ENCODE measurements around the gene NFIB.

The NFIB gene

DNA sequence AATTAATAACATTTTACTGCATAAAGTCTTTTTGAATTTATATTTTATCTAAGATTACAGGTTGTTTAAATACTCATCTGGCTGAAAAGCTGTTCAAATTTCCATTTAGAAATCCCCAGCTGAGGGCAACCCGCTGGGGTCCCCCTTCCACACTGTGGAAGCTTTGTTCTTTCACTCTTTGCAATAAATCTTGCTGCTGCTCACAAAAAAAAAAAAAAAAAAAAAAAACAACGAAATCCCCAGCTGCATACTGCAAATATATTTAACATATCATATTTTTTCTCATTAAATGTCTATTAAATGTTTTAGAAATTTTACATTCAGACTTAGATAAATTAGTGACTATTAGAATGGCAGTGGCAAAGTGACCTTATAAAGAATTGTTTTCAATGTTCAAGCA is 172.2 kb downstream of the NFIB start:
- FAIRE-seq: no peak

DNA sequence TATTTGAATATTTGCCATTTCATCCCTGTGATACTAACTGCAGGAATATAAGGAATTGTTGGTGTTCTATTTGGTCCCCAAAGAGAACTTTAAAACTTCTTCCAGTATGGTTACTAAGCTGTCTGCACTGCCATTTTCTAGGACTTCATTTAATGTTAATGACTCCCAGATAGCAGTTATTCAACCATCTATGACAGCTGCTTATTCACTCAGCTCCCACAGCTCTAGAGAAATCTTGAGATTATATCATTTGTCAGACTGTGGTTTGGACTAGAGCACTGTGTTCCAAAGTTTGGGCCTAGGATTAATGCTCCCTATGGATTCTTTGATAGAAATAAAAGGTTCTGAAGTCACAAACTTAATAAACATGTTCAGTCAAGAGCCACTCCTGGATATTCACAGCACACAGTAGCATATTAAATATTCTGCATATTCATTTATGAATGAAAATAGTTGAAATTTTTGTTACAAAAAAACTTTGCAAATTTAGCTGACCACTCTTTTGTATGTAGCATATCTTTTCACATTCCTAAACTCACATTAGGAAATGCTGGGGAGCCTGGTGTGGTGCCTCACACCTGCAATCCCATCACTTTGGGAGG is 173.7 kb downstream of the NFIB start:
- no peak for FAIRE-seq

DNA sequence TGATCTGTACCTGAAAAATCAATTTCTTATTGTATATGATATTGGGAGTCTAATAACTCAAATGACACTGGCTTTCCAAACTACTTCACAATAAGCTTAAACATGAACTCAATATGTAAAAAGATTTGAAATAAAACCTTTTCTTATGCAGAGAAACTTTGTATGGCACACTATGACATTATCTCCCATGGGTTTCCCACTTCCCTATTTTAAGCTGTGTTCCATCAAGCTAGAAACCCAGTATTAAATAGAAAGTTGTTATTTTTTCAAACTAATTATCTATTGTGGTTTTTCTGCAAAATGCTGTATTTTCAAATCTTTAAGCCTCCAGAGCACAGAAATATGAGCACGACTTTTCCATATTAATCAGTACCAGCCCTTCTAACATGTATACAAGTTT is 174.7 kb downstream of the NFIB start:
- no peak for FAIRE-seq

DNA sequence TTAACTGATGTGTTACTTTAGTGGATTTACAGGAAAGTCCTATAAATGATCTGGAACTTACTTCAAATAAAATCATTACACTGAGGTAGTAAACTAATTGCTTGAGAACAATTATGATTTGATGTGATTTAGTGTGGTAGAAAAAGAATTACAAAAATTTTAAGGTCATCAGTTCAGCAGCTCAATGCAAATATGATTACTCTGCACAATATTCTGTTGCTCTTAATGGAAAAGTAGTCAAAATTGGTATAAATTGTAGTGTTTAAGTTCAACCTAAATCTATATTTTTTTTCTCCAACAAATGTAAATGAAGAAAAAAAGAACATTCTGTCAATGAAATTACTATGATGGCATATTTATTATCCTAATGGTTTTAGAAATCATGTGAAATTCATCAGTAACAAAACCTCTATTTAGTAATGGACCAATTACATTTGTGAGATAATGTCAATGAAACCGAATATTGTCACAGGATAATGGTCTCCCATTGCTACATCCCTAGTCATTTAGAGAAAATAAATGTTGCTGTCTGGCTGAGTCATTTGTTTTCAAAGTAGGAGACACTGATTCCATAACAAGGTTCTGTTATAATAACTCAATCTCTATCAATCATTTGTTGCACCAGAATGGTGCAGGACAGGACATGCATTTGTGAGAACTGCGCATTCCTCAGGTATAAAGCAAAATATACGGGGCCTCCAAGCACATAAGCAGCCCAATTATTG is 177.1 kb downstream of the NFIB start:
- no peak for FAIRE-seq

DNA sequence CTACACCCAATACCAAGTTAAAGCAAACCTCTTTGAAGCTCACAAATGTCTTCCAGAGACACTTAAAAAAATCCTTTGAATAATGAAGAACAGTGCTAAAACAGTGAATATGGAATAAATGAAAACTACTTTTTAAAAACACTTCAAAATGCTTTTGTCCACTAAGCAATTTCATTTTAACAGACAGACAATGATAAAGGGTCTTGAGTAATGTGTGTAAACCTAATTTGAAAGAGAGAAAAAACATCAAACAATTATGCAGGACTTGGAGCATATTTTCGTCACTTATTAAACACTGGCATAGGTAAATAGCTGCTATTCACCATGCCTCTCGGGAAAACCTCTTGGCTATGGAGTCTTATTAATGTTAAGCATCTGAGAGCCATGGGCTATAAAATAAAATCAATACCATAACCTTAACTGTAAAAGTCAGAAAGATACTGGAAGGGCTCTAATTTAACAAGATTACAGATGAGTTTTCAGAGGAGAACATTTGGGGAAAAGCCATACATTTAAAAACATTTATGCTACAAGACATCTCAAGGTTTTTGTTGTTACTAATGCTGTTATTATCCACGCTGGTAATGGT is 177.8 kb downstream of the NFIB start:
- no peak for FAIRE-seq

DNA sequence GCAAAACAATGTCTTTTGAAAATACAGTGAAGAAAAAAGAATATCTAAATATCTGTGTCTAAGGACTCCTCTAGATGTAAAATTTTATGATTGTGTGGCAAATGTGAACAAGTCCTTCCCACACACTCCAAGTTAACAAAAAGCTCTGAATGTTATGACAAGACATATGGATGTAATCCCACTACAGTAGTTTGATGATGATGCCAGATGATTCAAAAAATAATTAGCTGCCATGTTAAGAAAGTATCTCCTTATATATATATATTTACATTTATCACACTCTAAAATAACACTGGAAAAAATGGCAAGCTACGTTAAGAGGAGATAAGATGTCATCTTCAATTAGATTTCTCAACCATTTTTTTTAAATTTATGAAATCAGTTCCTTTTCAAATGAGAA is 178.5 kb downstream of the NFIB start:
- FAIRE-seq: no peak

DNA sequence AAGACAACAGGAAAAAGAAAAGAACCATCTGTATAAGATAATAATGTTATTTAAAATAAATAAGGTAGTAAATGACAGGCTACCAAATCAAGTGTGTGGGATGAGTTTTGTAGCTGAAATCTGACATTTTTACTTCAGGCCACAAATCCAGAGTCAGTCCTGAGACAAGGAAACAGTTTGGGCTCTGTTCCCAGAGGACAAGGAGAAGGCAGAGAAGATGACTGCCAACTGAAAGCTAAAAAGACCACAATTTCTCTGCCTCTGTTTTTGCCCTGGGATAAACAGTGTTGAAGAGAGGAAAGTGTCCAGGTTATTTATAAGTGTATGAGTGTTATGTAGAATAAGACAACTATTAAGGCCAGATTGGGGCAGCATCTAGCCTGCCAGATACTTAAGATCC is 180.5 kb downstream of the NFIB start:
- no peak for FAIRE-seq

DNA sequence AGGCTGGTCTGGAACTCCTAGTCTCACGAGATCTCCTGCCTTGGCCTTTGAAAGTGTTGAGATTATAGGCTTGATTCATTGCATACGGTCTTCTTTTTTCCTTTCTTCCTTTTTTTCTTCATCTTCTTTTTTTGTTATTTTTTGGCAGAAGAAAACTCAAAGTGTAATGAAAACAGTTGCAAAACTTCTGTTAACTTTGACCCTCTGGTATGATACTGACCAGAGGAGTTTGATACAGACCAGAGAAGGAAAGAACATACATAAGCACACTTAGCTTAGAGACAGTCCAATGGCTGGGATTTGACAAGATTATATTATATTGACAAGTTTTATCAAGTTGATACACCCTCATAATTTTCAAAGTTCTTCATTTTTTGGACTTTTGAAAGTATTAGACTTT is 181.2 kb downstream of the NFIB start:
- FAIRE-seq: no peak

DNA sequence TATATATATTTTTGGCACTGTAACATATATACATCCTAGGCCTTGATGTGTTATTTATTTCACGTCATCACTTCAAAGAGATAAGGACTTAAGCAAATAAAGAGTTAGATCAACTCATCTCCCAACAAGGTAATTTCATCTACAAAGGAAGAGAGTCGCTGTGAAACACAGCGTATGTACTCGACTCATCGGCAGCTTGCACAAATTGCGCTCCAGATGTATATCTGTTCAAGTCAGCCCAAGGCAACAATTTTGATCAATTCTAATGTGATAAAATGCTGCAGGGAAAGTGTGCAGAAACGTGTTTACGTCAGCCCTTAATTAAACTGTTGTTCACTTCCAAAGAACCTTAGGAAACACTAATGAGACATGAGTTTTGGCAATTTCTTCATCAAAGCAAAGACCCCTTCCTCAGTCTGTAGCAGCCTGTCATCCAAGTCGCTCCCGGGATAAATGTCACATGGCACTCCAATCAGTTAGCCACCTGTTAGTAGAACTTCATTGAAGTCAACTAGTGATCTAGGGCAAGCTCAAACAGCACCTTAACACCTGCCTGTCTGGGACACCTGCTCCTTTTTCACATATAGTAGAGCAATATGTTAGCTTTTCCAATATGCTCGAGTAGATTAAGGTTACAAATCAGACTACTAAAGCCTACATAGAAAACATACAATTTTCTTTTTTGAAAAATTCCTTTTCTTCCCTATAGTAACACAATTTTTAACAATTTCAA is 182.4 kb downstream of the NFIB start:
- no peak for FAIRE-seq

DNA sequence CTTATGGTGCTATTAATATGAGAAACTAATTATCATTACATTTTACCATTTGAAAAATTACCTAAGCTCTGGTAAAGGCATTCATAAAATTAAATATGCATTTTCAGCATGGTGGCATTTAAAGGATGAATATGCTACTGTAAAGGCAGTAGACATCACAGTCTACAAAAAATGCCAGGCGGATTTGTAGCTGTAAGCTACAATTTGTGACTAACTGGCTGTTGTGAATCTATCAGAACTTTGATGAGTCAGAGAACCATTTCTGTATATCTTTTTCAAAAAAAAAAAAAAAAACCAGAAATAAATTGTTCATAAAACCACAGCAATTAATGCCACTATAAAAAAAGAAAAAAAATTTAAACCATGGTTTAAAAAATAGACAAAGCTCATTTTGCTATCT is 186.3 kb downstream of the NFIB start:
- FAIRE-seq: no peak

DNA sequence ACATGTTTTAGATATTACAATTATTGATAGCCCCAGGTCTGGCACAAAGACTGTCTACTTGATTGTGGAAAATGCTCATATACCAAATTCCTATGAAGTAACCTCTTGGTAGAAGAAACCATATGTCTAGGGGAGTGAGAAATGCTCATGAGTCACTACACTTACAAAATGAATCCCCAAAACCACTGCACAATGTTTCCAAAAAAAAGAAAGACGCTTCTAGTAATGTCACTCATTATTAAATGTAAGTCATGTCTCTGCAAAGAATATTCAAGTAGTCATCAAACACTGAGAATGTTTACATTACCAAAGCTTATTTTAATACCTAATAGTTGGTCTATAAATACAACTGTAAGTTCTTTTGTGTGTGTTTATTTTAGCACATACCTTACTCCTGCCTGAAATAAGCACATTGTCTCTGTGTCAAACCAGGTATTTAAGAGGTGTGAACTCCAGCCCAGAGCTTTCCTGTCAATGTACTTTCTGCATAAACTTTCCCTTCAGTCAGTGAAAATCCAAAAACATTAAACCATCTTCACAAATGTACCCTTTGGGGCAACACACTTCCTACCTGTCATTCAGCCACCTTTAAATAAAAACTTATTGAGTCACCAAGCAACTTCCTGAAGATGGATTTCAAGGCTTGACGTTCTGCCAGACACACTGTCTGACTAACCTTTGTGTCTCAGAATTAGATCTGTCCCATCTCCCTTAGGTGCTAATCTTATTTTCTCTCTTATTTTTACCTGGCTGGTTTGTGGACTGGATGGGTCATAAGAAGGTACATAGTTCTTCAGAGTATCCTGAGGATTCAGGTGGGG is 194.0 kb downstream of the NFIB start:
- FAIRE-seq: no peak

DNA sequence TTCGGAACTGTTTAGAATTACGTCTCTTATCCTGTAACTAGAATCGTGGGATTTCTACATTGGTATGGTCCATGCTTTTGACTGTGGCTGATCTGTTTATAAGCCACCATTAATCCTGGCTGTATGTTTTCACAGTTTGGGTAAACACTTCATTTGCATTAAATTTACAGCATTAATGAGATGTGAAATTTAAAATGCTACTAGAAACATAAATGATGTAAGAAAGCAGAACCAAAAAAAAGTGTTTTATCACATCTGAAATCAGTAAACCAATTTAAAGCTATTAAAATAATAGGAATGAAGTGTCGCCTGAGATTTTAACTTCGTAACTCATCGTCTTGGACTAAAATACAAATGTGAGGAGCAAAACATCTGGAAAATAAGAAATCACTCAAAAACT is 201.7 kb downstream of the NFIB start:
- no peak for FAIRE-seq

DNA sequence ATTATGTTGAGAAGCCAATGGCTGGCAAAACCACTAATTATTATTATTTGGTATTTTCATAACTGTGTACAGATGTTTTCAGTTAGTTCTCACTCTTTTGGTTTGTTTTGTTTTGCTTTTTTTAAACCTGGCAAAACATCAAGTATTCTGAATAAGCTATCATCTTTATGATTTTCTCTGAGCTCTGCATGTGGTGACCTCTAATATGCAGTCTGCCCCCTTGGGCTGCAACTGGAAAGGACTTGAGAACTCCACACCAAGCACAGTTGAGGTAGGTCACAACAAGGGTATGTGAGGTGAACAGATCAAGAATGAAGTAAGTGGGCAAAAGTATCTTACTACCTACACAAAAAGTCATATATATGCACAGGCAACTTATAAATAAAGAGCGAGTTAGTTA is 202.2 kb downstream of the NFIB start:
- FAIRE-seq: no peak

DNA sequence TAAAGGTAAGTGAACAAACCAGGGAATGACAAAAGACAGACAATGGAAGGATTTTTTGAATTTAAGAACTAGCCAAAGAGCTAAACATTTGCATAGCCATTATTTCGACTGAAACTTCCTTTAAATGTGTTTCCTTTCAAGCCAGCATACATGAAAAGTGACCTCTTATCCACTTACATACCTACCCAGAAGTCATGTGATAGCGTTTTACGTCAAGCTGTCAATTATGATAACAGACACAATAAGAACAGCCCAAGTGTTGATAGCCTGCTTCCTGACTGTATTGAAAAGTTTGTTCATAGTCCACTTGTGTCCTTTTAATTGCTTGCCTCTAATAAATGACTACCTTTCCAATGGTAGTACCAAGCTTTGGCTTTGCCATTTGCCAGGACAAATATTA is 206.0 kb downstream of the NFIB start:
- FAIRE-seq: no peak

DNA sequence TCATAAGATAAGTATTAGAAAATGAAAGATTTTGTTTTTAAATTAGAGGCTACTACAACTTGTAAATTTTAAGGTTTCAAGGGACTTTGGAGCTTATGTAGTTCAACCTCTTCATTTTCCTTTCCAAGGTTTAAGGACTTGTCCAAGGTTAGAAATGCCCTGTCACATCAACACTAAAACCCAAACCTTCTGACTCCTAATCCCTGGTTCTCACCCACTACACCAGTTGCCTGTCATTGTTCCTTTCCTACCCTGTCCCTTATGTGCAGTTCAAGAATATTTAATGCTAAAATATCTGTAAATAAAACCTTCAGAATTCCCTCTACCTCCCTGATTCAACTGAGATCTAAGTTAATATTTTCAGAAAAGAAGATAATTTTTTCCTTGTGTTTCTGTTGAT is 206.4 kb downstream of the NFIB start:
- no peak for FAIRE-seq

DNA sequence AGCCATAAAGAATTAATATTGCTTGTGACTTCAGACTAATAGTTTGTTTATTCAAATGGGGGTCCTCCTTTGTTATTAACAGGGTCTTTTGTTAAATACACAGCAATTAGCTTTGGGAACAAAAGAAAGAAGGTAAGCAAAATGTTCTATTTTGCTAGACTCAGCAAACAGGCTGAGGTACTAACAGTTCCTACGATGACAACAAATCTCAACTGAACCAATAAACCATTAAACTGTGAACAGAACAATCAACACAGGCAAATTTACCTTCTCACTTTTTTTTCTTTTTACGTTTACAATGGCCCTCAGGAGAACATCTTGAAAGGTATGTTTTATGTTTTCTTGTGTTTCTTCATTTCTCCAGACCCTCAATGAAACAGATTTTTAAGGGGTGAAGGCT is 207.2 kb downstream of the NFIB start:
- no peak for FAIRE-seq

DNA sequence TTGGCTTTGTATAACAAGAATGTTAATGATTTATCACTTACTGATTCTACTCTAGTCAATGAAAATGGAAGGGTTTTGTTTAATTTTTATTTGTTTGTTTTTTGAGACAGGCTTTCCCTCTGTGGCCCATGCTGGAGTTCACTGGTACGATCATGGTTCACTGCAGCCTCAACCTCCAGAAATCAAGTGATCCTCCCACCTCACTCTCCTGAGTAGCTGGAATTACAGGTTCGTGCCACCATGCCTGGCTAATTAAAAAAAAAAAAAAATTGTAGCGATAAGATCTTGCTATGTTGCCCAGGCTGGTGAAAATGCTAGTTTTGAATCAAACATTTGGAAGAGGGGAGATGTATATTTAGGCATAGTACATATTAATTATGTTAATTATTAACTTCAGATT is 209.4 kb downstream of the NFIB start:
- no peak for FAIRE-seq

DNA sequence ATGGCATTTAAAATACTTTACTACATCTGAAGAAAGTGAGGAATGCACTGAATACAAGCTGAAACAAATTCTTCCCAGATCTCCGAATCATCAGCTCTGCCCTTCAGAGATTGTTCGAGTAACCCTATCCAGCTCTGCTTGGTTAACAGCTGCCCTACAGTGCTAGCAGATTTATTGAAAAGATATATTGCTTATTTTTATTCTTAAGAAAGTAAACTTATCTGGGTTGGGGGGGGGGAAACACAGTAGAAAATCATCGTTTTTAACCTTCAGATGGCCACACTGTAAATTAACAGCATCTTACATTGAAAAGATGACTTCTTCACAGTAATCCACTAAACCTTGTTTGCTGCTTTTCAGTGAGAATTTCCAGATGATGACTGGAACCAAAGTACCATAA is 210.8 kb downstream of the NFIB start:
- no peak for FAIRE-seq

DNA sequence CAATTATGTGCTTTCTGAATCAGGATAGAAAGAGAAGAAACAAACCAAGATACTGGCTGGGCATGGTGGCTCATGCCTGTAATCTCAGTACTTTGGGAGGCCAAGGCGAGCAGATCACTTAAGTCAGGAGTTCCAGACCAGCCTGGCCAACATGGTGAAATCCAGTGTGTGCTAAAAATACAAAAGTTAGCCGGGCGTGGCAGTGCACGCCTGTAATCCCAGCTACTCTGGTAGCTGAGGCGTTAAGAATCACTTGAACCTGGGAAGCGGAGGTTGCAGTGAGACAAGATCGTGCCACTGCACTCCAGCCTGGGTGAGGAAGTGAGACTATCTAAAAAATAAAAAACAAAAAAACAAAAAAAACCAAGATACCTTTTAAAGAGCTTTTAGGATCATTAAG is 214.2 kb downstream of the NFIB start:
- FAIRE-seq: no peak

DNA sequence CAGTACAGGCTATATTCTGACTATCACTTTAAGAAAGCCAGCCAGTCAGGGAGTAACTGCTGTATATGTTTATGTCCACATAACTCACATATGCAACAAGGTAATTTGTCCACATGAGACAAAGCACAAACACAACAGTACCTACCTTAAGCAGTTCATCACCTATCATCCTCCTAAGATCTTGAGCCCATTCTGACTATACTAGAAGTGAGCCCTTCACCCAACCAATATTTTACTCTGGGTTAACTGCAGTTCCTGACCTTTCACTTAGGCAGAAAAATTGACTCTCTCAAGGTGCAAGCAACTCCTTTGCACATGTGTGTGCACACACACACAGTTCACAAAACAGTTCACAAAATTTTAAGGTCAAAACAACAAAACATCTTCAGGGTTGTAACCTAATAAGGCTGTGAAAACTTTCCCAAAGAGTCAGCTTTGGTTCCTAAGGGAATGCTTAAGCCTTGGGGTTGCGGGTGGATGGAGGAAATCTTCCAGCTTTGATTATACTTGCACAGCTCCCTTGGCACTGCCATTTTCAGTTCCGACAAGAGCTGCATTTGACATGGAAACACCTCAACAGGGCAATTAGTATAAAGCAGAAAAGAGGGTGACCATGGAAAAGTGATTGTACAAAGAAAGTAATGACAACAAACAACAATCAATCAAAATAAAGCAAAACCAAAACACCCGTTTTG is 215.3 kb downstream of the NFIB start:
- no peak for FAIRE-seq

DNA sequence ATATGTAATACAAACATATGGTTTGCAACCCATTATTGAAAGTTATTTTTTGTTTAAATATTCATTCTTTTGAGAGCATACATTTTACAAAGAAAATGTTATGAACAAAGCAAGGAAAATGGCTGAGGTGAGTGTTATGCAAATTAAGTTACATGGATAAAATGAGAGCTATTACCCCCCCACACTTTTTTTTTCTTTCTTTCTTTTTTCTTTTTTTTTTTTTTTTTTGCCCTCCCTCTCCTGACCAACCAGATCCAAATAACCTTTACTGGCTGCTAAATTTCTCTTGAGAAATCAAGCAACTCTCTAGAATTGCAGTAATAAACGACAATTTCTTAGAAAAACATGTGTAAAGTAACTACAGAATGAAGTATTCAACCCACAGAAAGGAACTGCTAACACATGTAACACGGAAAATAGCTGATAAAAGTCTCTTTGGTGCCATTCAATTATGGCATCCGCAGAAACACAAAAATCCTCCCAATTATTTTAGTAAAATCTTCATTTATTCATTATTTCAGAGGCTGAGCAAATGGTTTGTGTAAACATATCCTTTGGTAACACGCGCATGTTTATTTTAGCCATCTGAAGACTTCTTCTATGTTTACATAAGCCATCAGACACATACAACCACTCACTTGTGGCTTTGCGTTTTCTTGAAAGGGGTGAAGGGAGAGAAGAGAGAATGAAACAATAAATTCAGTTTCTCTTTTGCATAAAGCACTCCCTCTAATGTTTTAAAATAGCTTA is 216.1 kb downstream of the NFIB start:
- FAIRE-seq: no peak

DNA sequence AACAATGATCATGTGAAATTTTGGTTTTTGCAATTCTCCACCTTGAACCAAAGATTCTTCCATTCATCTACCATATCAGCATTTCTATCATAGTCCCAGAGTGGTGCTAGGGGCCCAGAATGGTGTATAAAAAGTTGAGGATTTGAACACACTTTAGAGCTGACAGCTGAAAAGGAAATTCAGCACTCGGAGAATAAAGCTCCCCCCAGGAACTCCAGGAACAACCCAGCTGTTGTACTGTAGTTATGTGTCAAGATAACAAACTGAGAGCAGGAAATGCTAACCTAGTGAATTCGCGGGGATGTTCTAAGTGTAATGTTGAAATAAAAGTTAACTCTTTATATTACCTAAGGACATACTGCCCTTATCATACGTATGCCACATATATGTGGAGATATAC is 216.7 kb downstream of the NFIB start:
- FAIRE-seq: no peak
